ENCODE measurements around the gene COL4A6. TPM values are rescaled to one million over a fixed set of nuclear protein-coding genes. Genes with fewer than 3 reads are reported as not detected.
A peak's percentile ranks its signal among the peaks of the same experiment; 100 is the strongest.

Gene COL4A6
- total and polyA plus RNA-seq, 2 experiments from 2014 or later: 4.0 to 12.9 TPM

GRCh38 chrX:108270739-108271396 is 167.4 kb downstream of the COL4A6 start:
- Histone ChIP-seq H3K9me2 (replicated peaks; ENCODE audit: insufficient read depth) (no peaks in the 10 kb centered on the region), H2AFZ (no peak overlapping the region), H3K36me3 (replicated peaks; ENCODE audit: insufficient read depth, low read depth) (no peaks in the 10 kb centered on the region), H4K20me1 (ENCODE audit: insufficient read depth, poor library complexity, severe bottlenecking) (no peaks in the 10 kb centered on the region), H3K27me3 (no peaks in the 10 kb centered on the region), H3K4me1 (ENCODE audit: insufficient read depth) (no peaks in the 10 kb centered on the region), H3K4me3 (no peak overlapping the region), H3K4me2 (no peak overlapping the region), H3K9me3 (ENCODE audit: low read depth) (no peaks in the 10 kb centered on the region), H3K27ac (peak overlapping the region; percentile 63), H3K79me2 (no peaks in the 10 kb centered on the region)
- DNase-seq (ENCODE audit: low spot score): peak; percentile 14
- WGBS (ENCODE audit: low lambda C conversion rate, missing lambda C conversion rate): 50% methylated on average over 6 of the region's 6 CpGs
- TF ChIP-seq EZH2phosphoT487 (IDR thresholded peaks at IDR 0.05; ENCODE audit: low read depth, severe bottlenecking, unreplicated experiment) (no peak), CTCF (IDR thresholded peaks at IDR 0.05; ENCODE audit: poor library complexity) (no peak), EZH2 (IDR thresholded peaks at IDR 0.05; ENCODE audit: borderline replicate concordance) (no peak)

GRCh38 chrX:108270280-108270679 is 167.9 kb downstream of the COL4A6 start:
- H4K20me1 ChIP-seq (ENCODE audit: insufficient read depth, poor library complexity, severe bottlenecking): no peaks in the 10 kb centered on the region
- H3K9me3 ChIP-seq (ENCODE audit: low read depth): no peaks in the 10 kb centered on the region
- 68% methylated on average over 1 of the region's 1 CpG for WGBS (ENCODE audit: low lambda C conversion rate, missing lambda C conversion rate)
- H3K9me2 ChIP-seq (replicated peaks; ENCODE audit: insufficient read depth): no peaks in the 10 kb centered on the region
- peak overlapping the region; percentile 63 for H3K27ac ChIP-seq
- H3K4me3 ChIP-seq: no peak overlapping the region
- no peaks in the 10 kb centered on the region for H3K27me3 ChIP-seq
- H3K36me3 ChIP-seq (replicated peaks; ENCODE audit: insufficient read depth, low read depth): no peaks in the 10 kb centered on the region
- no peak for DNase-seq (ENCODE audit: low spot score)
- no peaks in the 10 kb centered on the region for H3K4me1 ChIP-seq (ENCODE audit: insufficient read depth)
- H3K79me2 ChIP-seq: no peaks in the 10 kb centered on the region
- H3K4me2 ChIP-seq: no peak overlapping the region
- TF ChIP-seq CTCF (IDR thresholded peaks at IDR 0.05; ENCODE audit: poor library complexity) (no peak), EZH2phosphoT487 (IDR thresholded peaks at IDR 0.05; ENCODE audit: low read depth, severe bottlenecking, unreplicated experiment) (no peak), EZH2 (IDR thresholded peaks at IDR 0.05; ENCODE audit: borderline replicate concordance) (no peak)
- H2AFZ ChIP-seq: no peak overlapping the region

- no peak overlapping the region for H3K4me2 ChIP-seq
These were observed 169.7 kb downstream of the COL4A6 start for GRCh38 chrX:108268434-108269080.

More at GRCh38 chrX:108268434-108269080, 169.7 kb downstream of the COL4A6 start:
- no peak for TF ChIP-seq EZH2phosphoT487 (IDR thresholded peaks at IDR 0.05; ENCODE audit: low read depth, severe bottlenecking, unreplicated experiment)
- TF ChIP-seq EZH2 (IDR thresholded peaks at IDR 0.05; ENCODE audit: borderline replicate concordance): no peak
- TF ChIP-seq CTCF (IDR thresholded peaks at IDR 0.05; ENCODE audit: poor library complexity): no peak
- 65% methylated on average over 4 of the region's 4 CpGs for WGBS (ENCODE audit: low lambda C conversion rate, missing lambda C conversion rate)
- DNase-seq (ENCODE audit: low spot score): no peak
- no peak overlapping the region for H3K27ac ChIP-seq
- no peak overlapping the region for H2AFZ ChIP-seq
- H3K79me2 ChIP-seq: no peaks in the 10 kb centered on the region
- no peaks in the 10 kb centered on the region for H3K36me3 ChIP-seq (replicated peaks; ENCODE audit: insufficient read depth, low read depth)
- H3K9me3 ChIP-seq (ENCODE audit: low read depth): no peaks in the 10 kb centered on the region
- no peaks in the 10 kb centered on the region for H3K4me1 ChIP-seq (ENCODE audit: insufficient read depth)
- no peak overlapping the region for H3K4me3 ChIP-seq
- H4K20me1 ChIP-seq (ENCODE audit: insufficient read depth, poor library complexity, severe bottlenecking): no peaks in the 10 kb centered on the region
- no peaks in the 10 kb centered on the region for H3K27me3 ChIP-seq
- H3K9me2 ChIP-seq (replicated peaks; ENCODE audit: insufficient read depth): no peaks in the 10 kb centered on the region

All from hepatocyte (in vitro differentiated cells).